NCI-H345 treated with DMSO at 0.1 percent for 48 hours (cell line): ENCODE results near the gene GALNS.
"Not testable (repeated sequence)": the region's sequence is repeated elsewhere in the genome, so short reads cannot be mapped to it uniquely, and the experiment has no call there.

Source experiments
- DNase-seq: peaks from one replicate; lab custom pipeline; 2025; ENCODE audit not compliant: unreplicated experiment; lab: John Stamatoyannopoulos, UW

The GALNS gene, protein sequence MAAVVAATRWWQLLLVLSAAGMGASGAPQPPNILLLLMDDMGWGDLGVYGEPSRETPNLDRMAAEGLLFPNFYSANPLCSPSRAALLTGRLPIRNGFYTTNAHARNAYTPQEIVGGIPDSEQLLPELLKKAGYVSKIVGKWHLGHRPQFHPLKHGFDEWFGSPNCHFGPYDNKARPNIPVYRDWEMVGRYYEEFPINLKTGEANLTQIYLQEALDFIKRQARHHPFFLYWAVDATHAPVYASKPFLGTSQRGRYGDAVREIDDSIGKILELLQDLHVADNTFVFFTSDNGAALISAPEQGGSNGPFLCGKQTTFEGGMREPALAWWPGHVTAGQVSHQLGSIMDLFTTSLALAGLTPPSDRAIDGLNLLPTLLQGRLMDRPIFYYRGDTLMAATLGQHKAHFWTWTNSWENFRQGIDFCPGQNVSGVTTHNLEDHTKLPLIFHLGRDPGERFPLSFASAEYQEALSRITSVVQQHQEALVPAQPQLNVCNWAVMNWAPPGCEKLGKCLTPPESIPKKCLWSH

GRCh38 chr16:88856828-88857727 lies at the start of gene GALNS, which contains the start of gene TRAPPC2L:
Gene GALNS, minus strand, starts transcription at chr16:88856947. Its CDS starts 70 bp downstream, at chr16:88856877.
Gene TRAPPC2L, plus strand, starts transcription at chr16:88857127. Its CDS starts 24 bp downstream, at chr16:88857151.
- DNase-seq: peak; percentile 85

DNA sequence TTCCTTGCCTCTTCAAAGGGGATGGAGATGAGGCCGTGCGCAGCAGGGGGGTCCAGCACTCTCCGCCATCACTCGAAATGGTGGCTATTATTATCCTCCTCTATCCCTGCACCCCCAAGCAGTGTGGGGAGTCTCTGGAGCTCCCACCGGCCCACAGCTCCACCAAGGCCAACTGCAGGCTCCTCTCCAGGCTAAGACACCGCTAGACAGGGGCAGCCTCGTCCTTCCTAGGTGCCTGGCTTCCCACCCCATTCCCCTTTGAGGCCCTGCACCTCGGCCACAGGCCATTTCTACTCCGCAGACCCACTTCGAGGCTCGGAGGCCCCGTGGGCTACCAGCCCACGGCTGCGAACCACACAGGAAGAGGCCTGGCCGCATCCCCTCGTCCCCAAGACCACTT lies 49.3 kb upstream of the GALNS start:
- DNase-seq: no peak

DNA sequence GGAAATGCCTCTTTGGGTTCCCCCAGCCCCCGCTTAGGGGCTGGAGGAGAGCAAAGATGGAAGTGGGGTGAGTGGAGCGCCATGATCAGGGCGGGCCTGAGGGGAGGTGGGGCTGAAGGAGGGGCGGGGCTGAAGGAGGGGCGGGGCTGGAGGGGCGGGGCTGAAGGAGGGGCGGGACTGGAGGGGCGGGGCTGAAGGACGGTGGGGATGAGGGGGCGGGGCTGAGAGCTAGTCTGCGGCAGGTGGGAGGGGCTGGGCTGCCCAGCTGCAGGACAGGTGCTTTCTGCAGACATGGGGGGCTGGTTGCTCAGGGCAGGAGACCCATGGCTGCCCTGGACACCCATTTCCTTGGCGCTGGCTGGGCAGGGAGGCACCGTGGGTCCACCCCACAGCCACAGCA lies 48.8 kb upstream of the GALNS start:
- DNase-seq: no peak

DNA sequence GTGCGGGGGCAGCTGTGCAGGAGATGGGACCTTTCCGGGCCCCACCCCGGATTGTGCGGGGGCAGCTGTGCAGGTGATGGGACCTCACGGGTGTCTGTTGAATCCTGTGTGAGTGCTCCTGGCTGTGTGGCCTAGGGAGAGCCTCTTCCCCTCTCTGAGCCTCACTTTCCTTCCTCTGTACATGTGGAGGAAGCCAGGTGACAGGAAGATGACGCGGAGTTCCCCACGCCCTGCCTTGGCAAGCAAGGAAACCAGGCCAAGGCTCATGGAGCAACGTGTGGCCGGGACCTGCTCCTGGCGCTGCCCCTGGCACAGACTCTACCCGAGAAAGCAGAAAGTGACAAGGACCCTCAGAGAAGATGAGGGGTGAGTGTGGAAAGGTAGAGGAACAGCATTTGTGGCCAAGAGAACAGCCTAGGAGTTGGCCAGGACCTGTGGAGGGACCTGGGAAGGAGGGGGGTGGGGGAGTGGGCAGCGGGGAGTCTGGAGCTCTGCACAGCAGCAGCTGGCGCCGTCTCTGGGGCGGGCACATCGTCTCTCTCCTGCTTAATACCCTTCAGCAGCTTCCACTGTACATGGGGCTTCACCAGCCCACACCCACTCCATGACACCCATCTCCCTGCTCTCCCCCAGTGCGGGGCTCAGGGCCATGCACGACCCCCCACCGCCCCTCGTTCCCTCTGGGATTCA lies 48.1 kb upstream of the GALNS start:
- DNase-seq: no peak

DNA sequence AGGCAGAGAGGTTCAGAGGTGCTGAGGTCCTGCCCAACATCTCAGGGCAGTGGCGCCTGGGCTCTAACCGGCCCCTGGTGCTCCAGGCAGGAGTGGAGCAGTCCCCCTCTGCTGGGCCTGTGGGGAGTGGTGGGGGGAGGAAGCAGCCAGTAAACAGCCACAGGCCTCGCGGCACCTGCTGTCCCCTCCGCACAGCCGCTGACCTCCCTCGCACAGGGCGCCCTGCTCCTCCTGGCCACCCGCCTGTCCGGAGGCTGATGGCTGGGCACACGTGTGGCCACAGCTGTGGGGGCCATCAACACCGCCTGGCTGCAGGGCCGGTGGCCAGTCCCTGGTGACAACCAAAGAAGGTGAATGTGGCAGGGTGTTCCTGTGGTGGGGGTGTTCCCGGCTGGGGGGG lies 46.5 kb upstream of the GALNS start:
- no peak for DNase-seq

- no peak for DNase-seq
These were observed 46.0 kb upstream of the GALNS start for GRCh38 chr16:88902744-88903143.

GRCh38 chr16:88901718-88902337 lies 45.1 kb upstream of the GALNS start:
- no peak for DNase-seq

DNA sequence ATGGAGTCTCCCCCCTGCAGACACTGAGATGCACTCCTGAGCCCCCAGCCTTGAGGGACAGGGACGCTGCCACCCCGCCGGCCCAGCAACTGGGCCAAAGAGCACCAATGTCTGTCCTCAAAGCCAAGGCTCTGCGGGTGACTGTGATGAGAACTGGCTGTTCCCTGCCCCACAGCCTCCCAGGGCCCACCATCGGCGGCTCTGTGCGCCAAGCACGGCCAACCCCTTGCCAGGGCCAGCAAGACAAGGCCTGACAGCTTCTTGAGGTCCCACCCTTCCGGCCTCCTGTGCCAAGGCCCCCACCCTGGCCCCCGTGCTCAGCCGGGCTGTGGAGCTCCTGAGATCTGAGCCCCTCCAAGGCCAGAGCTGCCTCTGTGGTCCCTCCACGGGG lies 43.9 kb upstream of the GALNS start:
- DNase-seq: no peak

DNA sequence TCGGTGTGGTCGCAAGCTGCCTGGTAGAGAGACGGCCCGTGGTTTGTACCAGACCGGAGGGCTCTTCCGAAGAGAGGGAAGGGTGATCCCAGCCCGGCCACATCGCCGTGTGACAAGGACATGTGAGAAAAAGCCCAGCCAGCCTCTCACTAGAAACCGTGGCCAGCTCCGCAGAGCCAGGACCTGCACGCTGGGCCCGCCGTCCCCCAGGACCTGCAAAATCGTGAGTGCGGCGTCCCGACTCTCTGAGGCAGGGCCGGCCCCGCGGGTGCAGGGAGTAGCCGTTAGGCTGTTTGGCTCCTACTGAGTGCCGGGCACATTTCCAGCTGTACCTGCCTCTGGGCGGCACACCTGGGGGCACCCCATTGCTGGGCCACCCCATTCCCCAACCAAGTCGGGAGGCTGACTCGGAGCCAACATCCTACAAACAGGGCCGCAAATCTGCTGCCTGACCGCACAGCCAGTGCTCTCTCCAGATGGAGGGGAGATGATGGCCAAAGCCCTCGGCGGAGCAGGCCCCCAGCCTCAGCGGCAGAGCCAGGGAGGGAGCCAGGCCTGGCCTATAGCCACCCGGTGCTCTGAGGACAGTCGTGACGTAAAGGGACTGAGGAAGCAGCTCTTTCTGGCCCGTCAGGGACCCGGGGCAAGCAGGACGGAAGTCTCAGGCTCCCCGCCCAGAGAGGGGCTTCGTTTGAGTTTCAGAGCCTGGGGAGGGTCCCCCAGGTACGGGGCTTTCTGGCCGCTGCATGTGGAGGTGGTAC lies 43.3 kb upstream of the GALNS start:
- DNase-seq: no peak

- no peak for DNase-seq
These were observed 41.1 kb upstream of the GALNS start for GRCh38 chr16:88897696-88898425.

GRCh38 chr16:88896238-88897070 lies 39.7 kb upstream of the GALNS start:
- no peak for DNase-seq

DNA sequence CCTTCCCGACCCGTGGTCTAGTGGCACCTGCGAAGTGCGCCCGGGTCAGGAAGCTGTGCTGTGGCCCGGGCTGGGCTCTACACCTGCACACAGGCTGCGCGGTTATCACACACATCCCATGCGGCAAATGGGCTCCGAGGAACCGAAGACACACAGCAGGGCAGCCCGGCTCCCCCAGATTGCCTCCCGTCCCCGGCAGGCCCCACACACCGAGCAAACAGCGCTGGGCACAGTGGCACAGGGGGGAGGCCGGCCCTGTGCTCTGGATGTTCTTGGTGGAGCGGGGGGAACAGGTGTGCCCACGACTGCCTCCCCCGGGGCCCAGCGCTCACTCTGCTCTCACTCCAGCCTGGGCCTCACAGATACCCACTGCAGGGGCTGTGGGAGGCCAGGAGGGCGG lies 38.6 kb upstream of the GALNS start:
- no peak for DNase-seq

DNA sequence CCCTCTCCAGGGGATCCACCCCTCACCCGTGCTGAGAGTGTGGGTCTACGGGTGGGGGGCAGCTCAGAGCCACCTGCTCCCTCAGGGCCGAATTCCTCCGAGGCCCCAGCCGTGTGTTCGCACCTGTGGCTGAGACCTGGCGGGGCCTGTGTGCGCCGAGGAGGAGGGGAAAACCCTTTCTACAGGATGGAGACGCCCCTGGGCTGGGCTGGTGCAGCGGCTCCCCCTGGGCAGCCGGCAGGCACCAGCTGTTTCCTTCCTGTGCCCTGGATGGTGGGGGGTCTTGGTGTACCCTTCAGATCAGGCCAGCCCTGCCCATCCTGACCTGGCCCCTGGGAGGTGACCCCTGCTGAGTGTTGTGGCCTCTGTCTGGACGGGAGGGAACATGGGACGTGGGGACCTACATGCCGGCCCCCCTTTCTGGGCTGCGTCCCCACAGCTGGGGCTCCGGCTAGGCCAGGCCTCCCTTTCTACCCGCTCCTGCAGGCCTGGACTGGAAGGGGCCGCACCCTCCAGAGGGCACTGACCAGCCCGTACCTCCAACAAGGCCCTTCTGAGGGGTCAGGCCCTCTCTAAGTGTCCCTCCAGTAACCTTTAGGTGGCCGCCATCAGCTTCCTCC lies 38.0 kb upstream of the GALNS start:
- DNase-seq: no peak

DNA sequence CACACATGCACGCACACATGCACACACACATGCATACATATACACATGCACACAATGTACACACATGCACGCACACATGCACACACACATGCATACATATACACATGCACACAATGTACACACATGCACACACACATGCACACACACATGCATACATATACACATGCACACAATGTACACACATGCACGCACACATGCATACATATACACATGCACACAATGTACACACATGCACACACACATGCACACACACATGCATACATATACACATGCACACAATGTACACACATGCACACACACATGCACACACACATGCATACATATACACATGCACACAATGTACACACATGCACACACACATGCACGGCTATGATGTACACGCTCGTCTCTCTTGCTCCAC lies 37.5 kb upstream of the GALNS start:
- DNase-seq: not testable (repeated sequence)

DNA sequence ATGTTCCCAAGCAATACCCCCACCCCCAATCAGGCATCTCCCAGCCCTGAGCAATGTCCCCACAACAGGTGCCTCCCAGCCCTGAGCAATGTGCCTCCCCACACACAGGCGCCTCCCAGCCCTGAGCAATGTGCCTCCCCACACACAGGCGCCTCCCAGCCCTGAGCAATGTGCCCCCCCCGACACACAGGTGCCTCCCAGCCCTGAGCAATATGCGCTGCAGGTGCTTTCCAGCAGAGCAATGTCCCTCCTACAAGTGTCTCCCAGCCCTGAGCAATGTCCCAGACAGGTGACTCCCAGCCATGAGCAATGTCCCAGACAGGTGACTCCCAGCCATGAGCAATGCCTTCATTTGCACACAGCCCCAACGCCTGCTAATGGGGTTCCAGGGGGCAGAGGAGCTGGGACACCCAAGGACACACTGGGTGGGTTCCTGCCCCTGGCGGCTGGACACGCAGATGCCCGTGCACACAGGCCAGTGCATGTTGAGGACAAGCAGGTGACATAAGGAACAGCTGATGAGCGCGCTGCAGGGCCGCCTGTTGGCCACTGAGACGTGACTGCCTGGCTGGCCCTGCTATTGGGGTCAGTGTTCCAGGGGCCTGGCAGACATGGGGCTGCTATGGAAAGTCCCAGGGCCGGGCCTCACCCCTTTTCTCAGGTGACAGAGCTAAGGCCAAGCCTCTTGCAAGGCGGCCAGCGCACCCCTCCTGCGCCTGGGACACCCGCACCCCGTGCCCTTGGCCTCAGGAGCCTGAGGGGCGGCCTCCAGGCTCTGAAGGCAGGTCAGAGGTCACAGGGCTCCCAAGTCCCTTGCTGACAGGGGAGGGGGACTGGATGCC lies 36.6 kb upstream of the GALNS start:
- no peak for DNase-seq

GRCh38 chr16:88892065-88892464 lies 35.3 kb upstream of the GALNS start:
- no peak for DNase-seq

DNA sequence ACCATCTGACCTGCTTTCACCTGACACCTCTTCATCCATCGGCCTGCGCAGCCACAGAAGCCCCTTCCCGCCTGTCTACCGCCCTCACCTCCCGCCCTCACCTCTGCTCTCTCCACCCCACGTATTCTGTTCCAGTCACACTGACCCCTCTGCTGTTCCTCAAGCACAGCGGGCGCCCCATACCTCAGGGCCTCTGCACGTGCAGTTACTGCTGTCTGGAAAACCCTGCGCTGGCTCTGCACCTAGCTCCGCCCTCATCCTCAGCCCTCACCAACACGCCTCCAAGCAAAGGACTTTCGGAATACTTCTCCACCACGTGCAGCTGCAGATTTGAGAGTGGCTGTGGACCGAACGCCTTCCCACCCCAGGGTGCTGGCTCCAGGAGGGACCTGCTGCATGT lies 34.3 kb upstream of the GALNS start:
- no peak for DNase-seq
